Measurements from ENCODE around the gene SETBP1. TPM values are rescaled to one million over a fixed set of nuclear protein-coding genes. Genes with fewer than 3 reads are reported as not detected.
A peak's percentile ranks its signal among the peaks of the same experiment; 100 is the strongest.

Gene SETBP1
- total and polyA plus RNA-seq, 2 of the 8 experiments (the other 6 are each of a cell fraction or from before 2014, with no cell fraction given), result 2.0 to 6.5 TPM

GRCh38 chr18:44683556-44683955 is 2.9 kb downstream of the SETBP1 start:
- Histone ChIP-seq H2BK120ac (replicated peaks; ENCODE audit: low read depth, low read length) (no peak overlapping the region), H3K27me3 (replicated peaks in 1 of 4; ENCODE audit: control insufficient read depth in 3 of 4, extremely low read depth in 1 of 4, insufficient read depth in 3 of 4, low read length in 3 of 4) (peaks cover 0 to 11% (median 8%) of the 10 kb centered on the region in 4 experiments; a peak in 5 of 7 replicates), H2BK12ac (ENCODE audit: low read depth, low read length) (no peak overlapping the region), H2BK20ac (ENCODE audit: low read length) (no peak overlapping the region), H2BK5ac (ENCODE audit: low read depth, low read length) (no peak overlapping the region), H3K23me2 (ENCODE audit: low read depth, low read length) (peaks cover 14% of the 10 kb centered on the region), H3K27ac (ENCODE audit: low read depth, low read length) (no peak overlapping the region), H4K91ac (replicated peaks; ENCODE audit: insufficient read length, low read length) (peak overlapping the region; percentile 62), H3K36me3 (ENCODE audit: control insufficient read depth in 2 of 4, insufficient read depth in 4 of 4, low read length in 3 of 4) (no peaks in the 10 kb centered on the region), H2BK15ac (ENCODE audit: low read length) (no peak overlapping the region), H2AK5ac (ENCODE audit: low read depth, low read length) (no peak overlapping the region), H3K14ac (ENCODE audit: insufficient read length) (no peak overlapping the region), H3K4me2 (ENCODE audit: insufficient read depth in 1 of 2, low read depth in 2 of 2, low read length in 2 of 2) (peak overlapping the region in 1 of 2 experiments; percentile 97; a peak in 1 of 4 replicates), H3K23ac (ENCODE audit: insufficient read length) (no peak overlapping the region), H3K9ac (replicated peaks in 1 of 4; ENCODE audit: extremely low read depth in 1 of 4, low read depth in 3 of 4, low read length in 3 of 4) (no peak overlapping the region), H2AFZ (ENCODE audit: low read length) (no peak overlapping the region), H3K79me2 (ENCODE audit: control insufficient read depth in 1 of 2, insufficient read depth in 2 of 2, low read length in 2 of 2) (peaks cover 0 to 29% of the 10 kb centered on the region in 2 experiments; a peak in 3 of 4 replicates), H3K56ac (replicated peaks; ENCODE audit: insufficient read length, low read depth, low read length) (no peak overlapping the region), H3K4me1 (replicated peaks in 1 of 4; ENCODE audit: control insufficient read depth in 3 of 4, insufficient read depth in 4 of 4, low read length in 3 of 4) (peaks cover 4 to 15% (median 9%) of the 10 kb centered on the region in 4 experiments; a peak in 5 of 7 replicates), H4K8ac (ENCODE audit: extremely low read depth, insufficient read depth, low read length) (no peak overlapping the region), H3K18ac (ENCODE audit: extremely low read depth, low read length) (no peak overlapping the region), H3K79me1 (ENCODE audit: low read depth, low read length) (no peaks in the 10 kb centered on the region), H3K4me3 (ENCODE audit: extremely low read depth in 1 of 4, insufficient read depth in 2 of 4, low read depth in 3 of 4, low read length in 4 of 4) (peak overlapping the region in 1 of 4 experiments; percentile 93; a peak in 1 of 8 replicates), H4K5ac (ENCODE audit: insufficient read length, low read depth, low read length) (no peak overlapping the region), H3K4ac (replicated peaks; ENCODE audit: insufficient read length, low read depth, low read length) (no peak overlapping the region), H3K9me3 (ENCODE audit: insufficient read depth in 2 of 2, low read depth in 1 of 2, low read length in 1 of 2) (no peaks in the 10 kb centered on the region), H4K20me1 (replicated peaks in 1 of 2; ENCODE audit: control insufficient read depth in 1 of 2, insufficient read depth in 2 of 2, low read length in 2 of 2) (peaks cover 0 to 3% of the 10 kb centered on the region in 2 experiments)
- ChIA-PET POLR2A (ENCODE audit: partially characterized antibody) (no interaction called here), CTCF (ENCODE audit: partially characterized antibody) (interaction anchor here (0.8 to 2.2 kb wide), 5 partner anchors 13 to 702 kb away, joined by 3 to 9 read pairs (median 5); no protein-coding TSS in a partner anchor)
- no peak for FAIRE-seq
- no peak for DNase-seq (ENCODE audit: low read depth in 1 of 2, low spot score in 2 of 2)
- TF ChIP-seq GTF2F1 (IDR thresholded peaks at IDR 0.05; ENCODE audit: borderline replicate concordance, low read depth, low read length) (no peak), USF2 (IDR thresholded peaks at IDR 0.05; ENCODE audit: low read length) (no peak), EGR1 (IDR thresholded peaks at IDR 0.05; ENCODE audit: borderline replicate concordance, low read depth, low read length) (no peak), BACH1 (IDR thresholded peaks at IDR 0.05; ENCODE audit: low read length) (no peak), POLR2AphosphoS5 (IDR thresholded peaks at IDR 0.05; ENCODE audit: low read depth, low read length) (no peak), CHD1 (IDR thresholded peaks at IDR 0.05; ENCODE audit: low read depth, low read length) (no peak), E2F6 (IDR thresholded peaks at IDR 0.05) (no peak), RFX5 (IDR thresholded peaks at IDR 0.05; ENCODE audit: borderline replicate concordance, low read depth, low read length) (no peak), KDM1A (IDR thresholded peaks at IDR 0.05; ENCODE audit: borderline replicate concordance, low read length) (no peak), NRF1 (IDR thresholded peaks at IDR 0.05; ENCODE audit: low read depth, low read length) (no peak), BCL11A (IDR thresholded peaks at IDR 0.05; ENCODE audit: low read depth in 2 of 2, low read length in 2 of 2) (no peak), POLR2A (IDR thresholded peaks at IDR 0.05; ENCODE audit: control extremely low read depth in 1 of 2, low read depth in 2 of 2, low read length in 2 of 2) (no peak), TCF12 (IDR thresholded peaks at IDR 0.05; ENCODE audit: low read depth, low read length) (no peak), CREB1 (IDR thresholded peaks at IDR 0.05) (no peak), RBBP5 (IDR thresholded peaks at IDR 0.05; ENCODE audit: borderline replicate concordance, low read depth, low read length) (no peak)

All from H1 (cell line).